HG02840 (cell line): ENCODE data around the gene THSD4.

ENCODE experiments used
- ATAC-seq: cut with Tn5 transposase; IDR thresholded peaks from one replicate; pipeline ENCODE4 v1.9.1; 2021; ENCODE audit warnings: mild to moderate bottlenecking, moderate library complexity, moderate number of reproducible peaks; ENCODE audit not compliant: unreplicated experiment, low FRiP score

THSD4 gene

DNA sequence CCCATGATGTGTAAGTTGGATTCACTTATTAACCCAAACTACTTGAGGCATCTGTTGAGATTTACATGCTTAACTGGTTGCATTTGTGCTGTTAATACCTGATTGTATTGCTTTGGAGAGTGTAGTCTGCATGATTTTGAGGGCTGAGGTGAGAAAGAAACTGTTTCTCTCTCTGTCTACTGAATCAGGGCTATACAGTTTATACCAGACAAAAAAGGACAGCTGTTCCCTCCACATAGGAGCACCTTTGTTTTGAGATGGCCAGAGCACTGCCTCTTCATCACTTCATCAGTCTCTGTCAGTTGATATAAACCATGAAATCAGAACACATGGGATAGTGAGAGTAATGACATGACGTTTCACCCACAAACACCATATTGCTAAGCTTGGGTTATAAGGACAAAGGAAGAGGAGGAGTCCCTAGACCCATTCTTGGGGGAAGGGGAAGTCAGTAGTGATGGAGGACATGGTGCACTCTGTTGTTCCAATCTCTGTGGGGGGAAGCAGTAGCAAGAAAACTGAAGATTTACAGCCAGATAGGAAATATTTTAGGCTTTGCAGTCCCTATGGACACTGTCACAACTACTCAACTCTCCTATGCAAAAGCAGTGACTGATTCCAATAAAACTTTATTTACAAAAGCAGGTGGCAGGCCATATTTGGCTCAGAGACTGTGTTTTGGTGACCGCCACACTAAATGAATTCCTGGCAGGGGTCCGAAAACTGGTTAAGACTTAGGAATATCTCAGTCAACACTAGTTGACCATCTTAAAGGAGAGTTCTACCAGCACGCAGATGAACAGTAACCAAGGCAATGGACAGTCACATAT lies 571.2 kb downstream of the THSD4 start:
- ATAC-seq: no peak

DNA sequence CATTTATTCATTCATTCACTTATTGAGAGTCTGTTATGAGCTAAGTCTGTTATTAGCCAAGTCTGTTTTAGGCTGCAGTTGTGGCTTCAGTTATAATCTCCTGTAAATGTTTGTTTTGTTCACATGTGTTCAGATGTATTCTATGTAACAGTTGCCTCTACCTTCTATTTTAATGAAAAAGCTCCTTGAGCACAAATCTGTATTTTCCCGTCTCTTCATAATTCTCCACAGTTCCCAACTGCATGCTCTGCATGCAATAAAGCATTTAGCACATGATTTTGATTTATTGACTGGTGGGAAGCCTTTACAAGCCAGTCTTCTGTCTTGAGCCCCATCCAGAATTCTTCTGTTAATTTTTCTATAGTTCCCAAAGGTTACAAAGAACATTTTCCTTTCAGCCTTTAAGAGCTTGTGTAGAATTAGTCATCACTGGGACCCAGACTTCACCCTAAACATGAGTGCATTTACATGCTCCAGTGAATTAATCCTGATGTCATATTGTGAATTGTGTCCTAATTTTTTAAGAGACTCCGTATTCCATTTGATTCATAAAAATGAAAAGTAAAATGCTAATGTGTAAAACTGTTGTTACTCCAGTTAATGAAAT lies 572.7 kb downstream of the THSD4 start:
- no peak for ATAC-seq

DNA sequence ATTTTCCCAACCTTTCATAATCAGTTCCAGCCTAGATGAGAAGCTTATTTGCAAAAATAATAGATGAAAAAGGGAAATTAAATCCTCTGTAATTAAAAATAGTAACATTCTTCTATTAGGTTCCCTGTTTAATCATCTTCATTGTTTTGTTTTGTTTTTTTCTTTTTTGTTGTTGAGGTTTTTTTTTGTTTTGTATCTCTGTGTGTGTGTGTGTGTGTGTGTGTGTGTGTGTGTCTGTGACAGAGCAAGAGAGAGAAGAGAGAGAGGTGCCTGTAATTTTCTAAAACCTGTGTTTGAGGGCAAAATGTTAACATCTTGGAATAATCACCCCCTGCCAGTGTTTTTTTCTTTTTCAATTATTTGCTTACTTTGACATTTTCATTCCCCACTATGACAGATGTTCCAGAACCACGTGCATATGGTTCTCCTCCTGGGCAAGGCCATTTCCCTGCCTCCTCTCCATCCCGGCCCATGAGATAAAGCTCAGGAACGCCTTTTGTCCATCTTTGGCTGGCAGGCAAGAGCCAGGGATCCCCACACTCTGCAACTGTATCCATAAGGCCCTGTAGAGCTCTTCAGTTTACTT lies 573.3 kb downstream of the THSD4 start:
- ATAC-seq: no peak

DNA sequence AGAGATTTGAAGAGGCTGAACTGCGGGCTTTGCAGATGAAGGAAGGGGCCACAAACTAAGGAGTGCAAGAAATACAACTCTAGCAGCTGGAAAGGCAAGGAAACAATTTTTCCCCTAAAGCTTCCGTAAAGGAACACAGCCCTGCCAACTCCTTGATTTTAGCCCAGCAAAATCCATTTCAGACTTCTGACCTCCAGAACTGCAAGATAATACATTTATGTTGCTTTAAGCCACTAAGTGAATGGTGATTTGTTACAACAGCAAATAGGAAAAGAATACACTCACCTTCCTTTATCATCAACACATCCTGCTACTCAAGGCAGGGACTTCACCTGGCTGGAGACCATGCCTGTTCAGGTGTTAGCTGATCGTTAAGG lies 575.8 kb downstream of the THSD4 start:
- no peak for ATAC-seq

DNA sequence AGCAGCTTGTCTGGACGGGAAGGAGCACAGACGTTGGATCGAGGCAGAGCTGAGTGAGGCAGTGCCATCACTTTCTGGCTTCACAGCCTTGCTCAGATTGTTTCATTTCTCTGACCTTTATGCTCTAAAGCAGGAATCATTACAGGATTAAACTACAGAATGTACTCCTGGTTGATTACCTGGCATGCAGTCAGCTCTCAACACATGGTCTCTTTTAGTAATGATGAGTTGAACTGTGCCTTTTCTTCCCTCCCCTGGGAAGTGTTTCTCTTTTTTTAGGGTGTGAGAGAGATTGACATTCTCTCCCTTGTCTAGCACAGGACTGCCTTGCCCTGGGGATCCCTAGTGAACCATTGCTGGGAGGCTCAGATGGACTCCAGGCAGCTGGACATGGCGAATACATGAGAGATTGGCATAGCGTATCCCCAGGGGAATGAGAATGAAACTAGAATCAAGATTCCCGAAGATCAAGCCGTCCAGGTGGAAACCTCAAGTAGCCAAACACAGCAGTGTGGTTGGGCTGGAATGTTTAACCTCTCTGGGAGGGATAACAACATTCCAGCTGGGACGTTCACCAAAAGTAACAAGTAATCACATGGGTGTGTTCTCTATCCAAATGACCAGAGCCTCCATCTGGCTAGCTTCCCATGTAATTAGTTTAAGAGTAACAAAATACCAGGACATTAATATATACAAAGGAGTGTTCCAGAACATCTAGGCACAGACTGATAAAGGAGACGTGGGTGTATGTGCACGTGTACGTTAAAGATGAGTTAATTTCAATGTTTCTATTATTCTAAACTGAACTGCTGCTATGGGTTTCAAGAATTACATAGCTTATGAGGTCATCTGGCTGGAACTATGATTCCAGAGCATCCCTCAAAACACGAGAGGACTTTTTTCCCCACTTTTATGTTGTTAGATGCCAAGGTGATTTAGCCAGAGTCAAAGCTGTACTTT lies 576.5 kb downstream of the THSD4 start:
- no peak for ATAC-seq

DNA sequence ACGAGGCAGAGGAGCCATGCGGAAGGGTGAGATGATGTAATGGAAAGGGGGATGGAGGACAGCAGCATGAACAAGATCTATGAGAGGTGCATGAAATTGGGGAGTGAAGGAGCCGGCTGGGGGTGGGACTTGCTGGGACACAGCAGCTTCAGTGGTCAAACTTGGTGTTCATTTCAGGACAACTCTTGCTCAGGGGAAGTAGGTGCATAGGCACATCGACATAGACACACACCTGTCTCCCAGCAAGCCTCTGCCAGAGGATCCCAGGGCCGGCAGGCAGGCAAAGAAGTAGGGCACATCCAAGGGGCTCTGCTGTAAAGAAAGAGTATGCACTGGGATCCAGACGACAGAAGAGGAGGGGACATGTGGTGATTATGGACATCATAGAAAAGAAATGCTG lies 582.0 kb downstream of the THSD4 start:
- no peak for ATAC-seq

DNA sequence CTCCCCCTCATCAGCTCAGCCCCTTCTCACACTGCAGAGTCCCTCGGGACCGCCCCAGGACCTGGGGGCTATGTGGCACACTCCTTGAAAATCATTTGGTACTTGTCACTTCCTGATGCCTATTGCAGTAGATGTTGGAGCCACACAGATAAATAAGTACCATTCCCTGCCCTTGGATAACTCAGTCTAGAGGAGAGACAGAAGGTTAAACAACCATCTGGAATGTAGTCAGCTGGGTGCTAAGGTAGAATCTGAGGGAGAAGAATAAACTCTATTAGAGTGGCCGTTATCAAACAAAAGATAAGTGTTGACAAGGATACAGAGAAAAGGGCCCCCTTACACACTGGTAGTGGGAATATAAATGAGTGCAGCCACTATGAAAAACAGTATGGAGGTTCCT lies 582.8 kb downstream of the THSD4 start:
- ATAC-seq: no peak

GRCh38 chr15:71698742-71699141 lies 583.5 kb downstream of the THSD4 start:
- no peak for ATAC-seq

GRCh38 chr15:71699977-71700376 lies 584.7 kb downstream of the THSD4 start:
- no peak for ATAC-seq

- no peak for ATAC-seq
These were observed 586.5 kb downstream of the THSD4 start for GRCh38 chr15:71701808-71702207.

GRCh38 chr15:71702496-71702895 lies 587.2 kb downstream of the THSD4 start:
- no peak for ATAC-seq

- no peak for ATAC-seq
These were observed 589.9 kb downstream of the THSD4 start for GRCh38 chr15:71705151-71705550.

- ATAC-seq: no peak
These were observed 591.4 kb downstream of the THSD4 start for GRCh38 chr15:71706461-71707229.

- no peak for ATAC-seq
These were observed 592.2 kb downstream of the THSD4 start for GRCh38 chr15:71707230-71708050.

- no peak for ATAC-seq
These were observed 592.8 kb downstream of the THSD4 start for GRCh38 chr15:71708051-71708429.

DNA sequence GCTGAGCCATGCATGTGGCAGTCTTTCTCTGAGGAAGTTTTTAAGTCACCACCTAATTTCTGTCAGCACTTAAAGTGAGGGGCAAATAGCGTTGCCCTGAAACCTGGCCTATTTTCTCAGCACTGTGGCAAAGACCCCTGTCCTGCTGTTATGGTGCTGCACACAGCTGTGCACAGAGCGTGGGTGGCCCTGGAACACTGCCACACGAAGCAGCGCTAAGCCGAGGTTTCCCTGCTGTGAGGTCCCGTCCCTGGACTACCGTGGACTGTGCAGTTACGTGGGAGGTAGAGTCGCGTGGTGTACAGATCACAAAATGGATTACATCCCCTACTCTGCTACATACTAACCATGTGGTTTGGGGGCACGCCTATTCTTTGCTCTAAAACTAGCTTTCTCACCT lies 593.5 kb downstream of the THSD4 start:
- no peak for ATAC-seq

GRCh38 chr15:71709808-71710418 lies 594.6 kb downstream of the THSD4 start:
- ATAC-seq: no peak

DNA sequence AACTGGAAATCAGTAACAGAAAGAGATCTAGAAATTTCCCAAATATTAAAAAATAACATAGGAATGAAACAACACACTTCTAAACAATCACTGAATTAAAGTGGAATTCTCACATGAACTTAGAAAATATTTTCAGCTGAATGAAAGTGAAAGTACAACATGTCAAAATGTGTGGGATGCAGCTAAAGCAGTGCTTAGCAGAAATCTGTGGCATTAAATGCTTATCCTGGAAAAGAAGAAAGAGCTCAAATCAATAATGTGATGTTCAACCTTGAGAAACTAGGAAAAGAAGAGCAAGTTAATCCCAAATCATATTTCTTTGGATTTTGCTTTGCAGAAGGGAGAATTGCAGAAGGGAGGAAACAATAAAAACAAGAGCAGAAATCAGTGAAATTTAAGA lies 596.9 kb downstream of the THSD4 start:
- ATAC-seq: no peak
